HL-60 (cell line): ENCODE results near the gene NDRG4.

Source experiments
- DNase-seq, 2 experiments: peaks; one replicate each; pipeline ENCODE4 v3.0.0-alpha.2; 2010 to 2020; ENCODE audit warnings: low read depth in 1 of 2, low spot score in 1 of 2
- H3K27ac ChIP-seq: fragments of 250-450 bp; sonication (Bioruptor Pico); replicated peaks from 2 replicates; pipeline ENCODE4 v1.5.1; 2020; ENCODE audit warnings: mild to moderate bottlenecking, moderate library complexity
- H3K27me3 ChIP-seq: fragments of 250-450 bp; sonication (Bioruptor Pico); 2 replicates; pipeline ENCODE4 v1.5.1; 2021; ENCODE audit warnings: mild to moderate bottlenecking, moderate library complexity; ENCODE audit not compliant: insufficient read depth, poor library complexity, severe bottlenecking
- H3K4me3 ChIP-seq: replicated peaks from 2 replicates; pipeline ENCODE4 v1.5.1; 2011; ENCODE audit warnings: mild to moderate bottlenecking, control low read depth, low read length; ENCODE audit not compliant: insufficient read depth
- CTCF ChIP-seq: IDR thresholded peaks from one replicate; pipeline ENCODE4 v1.5.1; 2011; ENCODE audit warnings: low read length, control low read depth, inconsistent platforms; ENCODE audit not compliant: insufficient read depth
- GABPA ChIP-seq: IDR thresholded peaks from 2 replicates; pipeline ENCODE4 v1.6.1; 2012; ENCODE audit warnings: low read depth
- POLR2AphosphoS5 ChIP-seq: IDR thresholded peaks from 2 replicates; pipeline ENCODE4 v1.6.1; 2012; ENCODE audit warnings: low read depth
- REST ChIP-seq: IDR thresholded peaks from 2 replicates; pipeline ENCODE4 v1.6.1; 2012; ENCODE audit warnings: low read depth; ENCODE audit not compliant: insufficient replicate concordance
- SPI1 ChIP-seq: IDR thresholded peaks from 2 replicates; pipeline ENCODE4 v1.6.1; 2012; ENCODE audit warnings: low read depth, mild to moderate bottlenecking, borderline replicate concordance

NDRG4 gene

GRCh38 chr16:58462089-58462488, 37.9 kb upstream of the NDRG4 start:
- TF ChIP-seq CTCF: no peak
- TF ChIP-seq REST: no peak
- no peak for TF ChIP-seq SPI1
- TF ChIP-seq POLR2AphosphoS5: no peak
- TF ChIP-seq GABPA: no peak
- DNase-seq: no peak
- no peak overlapping the region for H3K27ac ChIP-seq
- H3K4me3 ChIP-seq: no peak overlapping the region
- peaks cover 49% of the 10 kb centered on the region for H3K27me3 ChIP-seq

GRCh38 chr16:58462499-58462996, 37.4 kb upstream of the NDRG4 start:
- no peak for DNase-seq
- TF ChIP-seq POLR2AphosphoS5 (no peak), CTCF (no peak), GABPA (no peak)
- no peak overlapping the region for H3K27ac ChIP-seq
- H3K4me3 ChIP-seq: no peak overlapping the region
- H3K27me3 ChIP-seq: peaks cover 49% of the 10 kb centered on the region

- Histone ChIP-seq H3K4me3 (no peak overlapping the region), H3K27ac (no peak overlapping the region), H3K27me3 (peaks cover 49% of the 10 kb centered on the region)
- no peak for TF ChIP-seq CTCF
- no peak for TF ChIP-seq GABPA
- no peak for TF ChIP-seq SPI1
- DNase-seq: no peak
Observed at GRCh38 chr16:58462997-58463941, 36.7 kb upstream of the NDRG4 start.

- no peak overlapping the region for H3K4me3 ChIP-seq
- no peak for TF ChIP-seq SPI1
- TF ChIP-seq GABPA: no peak
- TF ChIP-seq REST: no peak
- TF ChIP-seq POLR2AphosphoS5: no peak
- TF ChIP-seq CTCF: no peak
- H3K27ac ChIP-seq: no peak overlapping the region
- H3K27me3 ChIP-seq: peaks cover 52% of the 10 kb centered on the region
- DNase-seq: no peak
Observed at GRCh38 chr16:58464047-58464915, 35.7 kb upstream of the NDRG4 start.
